Skeletal muscle cell (primary cell): ENCODE measurements around the gene SH3GL2.

Source experiments
- DNase-seq: peaks from one replicate; pipeline ENCODE4 v3.0.0-alpha.2; 2010; ENCODE audit warnings: low read depth
- H3K4me3 ChIP-seq: 2 replicates; pipeline ENCODE4 v1.5.1; 2011; ENCODE audit warnings: low read depth, mild to moderate bottlenecking, control low read depth, low read length, moderate library complexity

Gene SH3GL2

DNA sequence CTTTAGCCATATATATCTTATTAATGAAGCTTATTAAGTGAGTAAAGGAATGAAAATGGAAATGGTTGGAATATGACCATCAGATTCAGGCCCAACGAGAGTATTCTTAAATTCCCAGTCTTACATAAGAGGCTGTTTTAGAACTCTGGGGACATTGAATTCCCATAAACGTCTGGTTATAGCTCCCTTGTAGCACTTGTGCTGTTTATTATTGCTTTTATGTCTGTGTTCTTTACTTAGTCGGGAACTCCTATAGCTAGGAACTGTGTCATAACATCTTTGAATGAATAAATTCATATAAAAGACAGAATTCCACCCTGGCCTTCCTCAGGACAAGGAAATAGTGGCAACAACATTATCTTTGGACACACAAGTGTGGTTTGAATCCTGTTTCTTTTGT, 58.4 kb downstream of the SH3GL2 start:
- DNase-seq: no peak
- H3K4me3 ChIP-seq: no peak overlapping the region

- H3K4me3 ChIP-seq: no peak overlapping the region
- no peak for DNase-seq
Measured at GRCh38 chr9:17648516-17648915, 69.7 kb downstream of the SH3GL2 start.

- H3K4me3 ChIP-seq: no peak overlapping the region
- no peak for DNase-seq
Measured at GRCh38 chr9:17651725-17652124, 72.9 kb downstream of the SH3GL2 start.

DNA sequence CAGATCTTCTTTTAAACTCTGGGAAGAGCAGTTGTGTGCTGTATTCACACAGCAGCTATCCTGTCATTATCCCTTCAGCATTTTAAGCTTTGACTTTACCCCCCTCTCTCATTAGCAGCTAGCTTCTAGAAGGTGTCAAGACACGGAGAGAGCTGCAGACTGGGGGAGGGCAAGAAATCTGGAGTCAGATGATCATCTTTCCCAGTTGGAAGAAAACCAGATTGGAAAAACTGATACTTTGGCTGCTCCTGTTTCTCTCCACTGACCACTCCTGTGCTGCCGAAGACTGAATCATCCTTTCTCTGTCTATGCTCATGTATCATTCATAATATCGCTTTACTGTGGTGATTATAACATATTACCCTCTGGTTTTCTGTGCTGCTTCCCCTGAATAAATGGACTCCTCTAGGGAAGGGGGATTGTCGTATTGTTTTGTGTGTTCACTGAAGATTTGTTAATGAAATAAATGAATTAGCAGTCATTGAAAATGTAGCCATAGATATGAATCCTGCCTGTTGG, 75.1 kb downstream of the SH3GL2 start:
- no peak overlapping the region for H3K4me3 ChIP-seq
- DNase-seq: no peak

GRCh38 chr9:17656889-17657288, 78.0 kb downstream of the SH3GL2 start:
- DNase-seq: no peak
- H3K4me3 ChIP-seq: no peak overlapping the region

DNA sequence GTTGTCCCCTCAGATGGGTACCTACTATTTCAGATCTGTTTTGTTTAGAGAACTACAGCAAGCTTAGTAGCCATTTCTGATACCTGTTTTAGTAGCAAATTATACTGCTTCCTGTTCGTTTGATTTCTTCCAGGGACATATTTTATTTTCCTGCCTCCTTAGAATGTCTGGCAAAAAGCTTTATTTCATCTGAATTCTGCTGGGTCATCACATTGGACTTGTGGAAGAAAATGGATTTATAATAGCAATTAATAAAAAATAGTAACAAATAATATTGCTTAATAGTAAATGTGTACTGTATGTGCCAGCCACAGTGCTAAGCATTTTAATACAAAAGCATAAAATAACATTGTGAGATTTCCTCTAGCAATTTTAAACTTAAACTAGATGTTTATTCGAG, 79.4 kb downstream of the SH3GL2 start:
- DNase-seq: no peak
- H3K4me3 ChIP-seq: no peak overlapping the region

GRCh38 chr9:17660158-17660557, 81.3 kb downstream of the SH3GL2 start:
- H3K4me3 ChIP-seq: no peak overlapping the region
- no peak for DNase-seq

GRCh38 chr9:17665450-17665849, 86.6 kb downstream of the SH3GL2 start:
- no peak for DNase-seq
- no peak overlapping the region for H3K4me3 ChIP-seq

DNA sequence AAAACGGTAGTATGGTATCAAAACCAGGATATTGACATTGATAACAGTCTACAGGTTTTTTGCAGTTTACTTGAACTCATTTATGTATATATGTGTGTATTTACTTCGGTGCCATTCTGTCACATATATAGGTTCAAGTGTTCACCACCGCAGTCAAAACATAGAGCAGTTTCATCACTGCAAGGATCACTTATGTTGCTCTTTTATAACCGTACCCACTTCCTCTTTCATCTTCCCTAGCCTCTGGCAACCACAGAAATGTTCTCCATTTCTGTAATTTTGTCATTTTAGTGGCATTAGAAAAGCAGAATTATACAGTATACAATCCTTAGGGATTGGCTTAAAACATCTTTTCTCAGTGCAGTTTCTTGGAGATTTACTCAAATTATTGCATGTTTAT, 90.3 kb downstream of the SH3GL2 start:
- no peak for DNase-seq
- H3K4me3 ChIP-seq: no peak overlapping the region

DNA sequence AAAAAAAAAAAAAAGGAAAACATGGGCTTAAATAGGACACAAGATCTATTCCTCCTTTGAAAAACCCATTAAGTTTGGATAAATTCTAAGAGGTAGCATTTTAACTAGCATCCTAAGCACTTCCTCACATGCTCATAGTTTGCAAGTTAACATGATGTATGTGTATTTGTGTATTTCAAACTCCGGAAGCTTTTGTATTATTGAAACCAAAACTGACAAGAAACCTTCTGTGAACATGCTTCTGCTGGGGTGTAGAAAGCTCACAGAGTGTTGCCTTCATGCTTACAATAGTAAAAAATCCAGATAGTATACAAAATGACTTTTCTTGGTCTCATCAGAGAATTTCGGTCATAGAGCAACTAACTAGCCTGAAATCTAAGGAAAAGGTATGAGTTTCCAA, 103.8 kb downstream of the SH3GL2 start:
- no peak for DNase-seq
- H3K4me3 ChIP-seq: no peak overlapping the region

DNA sequence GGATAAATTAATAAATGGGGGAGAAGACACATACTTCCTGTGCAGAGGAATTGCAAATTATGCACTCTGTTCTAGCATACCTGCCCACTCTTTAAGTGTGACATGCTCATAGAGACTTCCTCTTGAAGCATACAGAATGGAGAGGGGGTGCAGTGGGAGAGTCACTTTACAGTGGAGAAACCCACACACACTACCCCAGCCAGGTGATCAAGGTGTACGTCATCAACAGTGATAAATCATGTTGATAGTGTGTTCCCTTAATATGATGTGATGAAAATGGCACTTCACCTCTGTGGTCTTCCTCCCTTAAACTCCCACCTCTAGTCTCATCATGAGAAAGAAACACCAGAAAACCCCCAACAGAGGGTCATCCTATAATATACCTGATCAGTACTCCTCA, 110.0 kb downstream of the SH3GL2 start:
- DNase-seq: no peak
- H3K4me3 ChIP-seq: no peak overlapping the region

- H3K4me3 ChIP-seq: no peak overlapping the region
- no peak for DNase-seq
Measured at GRCh38 chr9:17694336-17694735, 115.5 kb downstream of the SH3GL2 start.

DNA sequence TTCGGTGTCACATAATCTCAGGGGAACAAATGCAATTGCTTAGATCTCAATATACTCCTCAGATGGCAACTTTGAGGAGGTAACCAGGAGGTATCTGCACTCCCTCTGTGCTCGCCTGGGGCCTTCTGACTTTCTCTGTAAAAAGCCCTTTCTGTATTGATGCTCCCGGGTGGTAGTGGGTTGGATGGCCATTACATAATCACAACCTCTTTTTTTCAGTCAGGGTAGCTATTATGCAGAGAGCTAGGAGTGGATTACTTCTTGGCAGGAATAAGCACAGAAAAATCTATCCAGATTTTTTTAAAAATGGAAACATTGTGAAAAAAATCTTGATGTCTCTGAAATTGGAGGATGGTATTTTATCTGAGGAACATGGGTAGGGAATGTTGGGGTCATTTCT, 116.6 kb downstream of the SH3GL2 start:
- no peak for DNase-seq
- no peak overlapping the region for H3K4me3 ChIP-seq

GRCh38 chr9:17699615-17700330, 120.9 kb downstream of the SH3GL2 start:
- H3K4me3 ChIP-seq: no peak overlapping the region
- no peak for DNase-seq

GRCh38 chr9:17706347-17706746, 127.5 kb downstream of the SH3GL2 start:
- H3K4me3 ChIP-seq: no peak overlapping the region
- DNase-seq: no peak

DNA sequence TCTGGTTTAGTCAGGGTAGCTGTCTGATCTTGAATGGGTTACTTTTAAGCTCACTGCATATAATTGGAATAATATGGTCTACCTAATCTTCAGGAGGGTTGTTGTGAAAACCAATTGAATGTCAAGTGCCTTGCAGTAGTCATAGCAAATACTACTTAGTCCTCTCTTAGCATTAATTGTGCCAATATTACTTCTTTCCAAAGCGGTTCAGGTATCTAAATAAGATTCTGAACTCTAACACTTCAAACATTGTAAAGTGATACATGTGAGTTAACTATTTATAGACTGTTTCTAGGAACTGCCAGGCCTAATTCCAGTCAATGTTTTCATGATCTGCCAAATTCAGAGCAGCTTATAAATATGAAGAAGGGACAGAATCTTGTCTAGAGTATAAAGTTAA, 140.2 kb downstream of the SH3GL2 start:
- H3K4me3 ChIP-seq: no peak overlapping the region
- DNase-seq: no peak

DNA sequence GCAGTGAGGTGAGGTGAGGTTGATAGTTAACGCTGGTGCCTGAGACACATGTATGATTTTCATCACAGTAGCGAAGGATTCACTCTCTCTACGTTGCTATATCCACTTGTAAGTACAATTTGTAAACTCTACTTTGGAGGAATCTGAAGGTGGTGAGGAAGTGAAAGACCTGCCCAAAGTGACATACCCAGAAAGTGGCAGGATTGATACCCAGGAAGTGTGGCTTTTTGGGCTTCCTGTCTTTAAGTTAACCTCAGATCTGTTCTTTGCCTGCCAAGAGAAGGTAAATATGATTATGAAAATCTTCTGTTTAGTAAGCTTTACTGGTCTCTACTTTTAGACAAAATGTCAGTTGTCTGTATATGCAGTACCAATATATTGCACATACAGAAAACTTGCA, 143.1 kb downstream of the SH3GL2 start:
- no peak overlapping the region for H3K4me3 ChIP-seq
- no peak for DNase-seq

- H3K4me3 ChIP-seq: no peak overlapping the region
- DNase-seq: no peak
Measured at GRCh38 chr9:17723656-17724055, 144.8 kb downstream of the SH3GL2 start.

- H3K4me3 ChIP-seq: no peak overlapping the region
- no peak for DNase-seq
Measured at GRCh38 chr9:17725399-17726010, 146.6 kb downstream of the SH3GL2 start.

DNA sequence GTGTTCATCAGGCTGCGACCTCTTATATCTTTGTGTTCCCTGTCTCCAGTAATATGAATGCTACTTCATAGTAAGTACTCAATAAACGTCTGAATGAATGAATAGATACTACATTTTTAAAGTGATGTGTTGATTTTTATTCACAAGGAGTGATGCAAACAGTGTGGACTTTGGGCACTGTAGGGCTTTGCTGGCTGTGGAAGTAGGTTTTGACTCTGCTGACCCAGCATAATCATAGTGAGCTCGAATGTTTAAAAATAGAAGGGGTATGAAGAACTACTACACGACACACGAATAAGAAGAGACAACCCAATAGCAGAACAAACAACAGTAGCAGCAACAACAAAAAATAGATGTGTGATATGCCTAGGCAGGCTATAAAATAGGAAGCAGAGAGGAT, 147.4 kb downstream of the SH3GL2 start:
- no peak overlapping the region for H3K4me3 ChIP-seq
- no peak for DNase-seq

GRCh38 chr9:17730899-17731298, 152.0 kb downstream of the SH3GL2 start:
- DNase-seq: no peak
- no peak overlapping the region for H3K4me3 ChIP-seq
